Activated naive CD4-positive, alpha-beta T cell treated with anti-CD3 and anti-CD28 coated beads, Interleukin-2, amount 50 U/mL, for 16 hours (primary cell): ENCODE measurements around the gene ASTE1.
"Not testable (repeated sequence)": the region's sequence is repeated elsewhere in the genome, so short reads cannot be mapped to it uniquely, and the experiment has no call there.

Experiments
- DNase-seq: peaks from one replicate; pipeline ENCODE4 v3.0.0-alpha.2; 2020

ASTE1 gene

DNA sequence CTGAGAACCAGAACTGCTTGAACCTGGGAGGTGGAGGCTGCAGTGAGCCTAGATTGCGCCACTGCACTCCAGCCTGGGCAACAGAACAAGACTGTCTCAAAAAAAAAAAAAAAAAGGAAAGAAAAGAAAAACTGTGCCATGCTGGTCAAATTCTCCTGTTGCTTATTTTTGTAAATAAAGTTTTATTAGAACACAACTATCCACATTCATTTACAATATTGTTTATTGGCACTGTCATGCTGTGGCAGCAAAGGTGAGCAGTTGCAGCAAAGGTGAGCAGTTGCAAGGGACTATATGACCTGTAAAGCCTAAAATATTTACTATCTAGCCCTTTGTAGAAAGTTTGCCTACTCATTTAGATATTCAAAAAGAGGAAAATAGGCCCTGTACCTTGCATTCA is 18.3 kb downstream of the ASTE1 start:
- no peak for DNase-seq

GRCh38 chr3:131007782-131008181 is 18.8 kb downstream of the ASTE1 start:
- DNase-seq = no peak

GRCh38 chr3:131007256-131007655 is 19.4 kb downstream of the ASTE1 start:
- DNase-seq = no peak

DNA sequence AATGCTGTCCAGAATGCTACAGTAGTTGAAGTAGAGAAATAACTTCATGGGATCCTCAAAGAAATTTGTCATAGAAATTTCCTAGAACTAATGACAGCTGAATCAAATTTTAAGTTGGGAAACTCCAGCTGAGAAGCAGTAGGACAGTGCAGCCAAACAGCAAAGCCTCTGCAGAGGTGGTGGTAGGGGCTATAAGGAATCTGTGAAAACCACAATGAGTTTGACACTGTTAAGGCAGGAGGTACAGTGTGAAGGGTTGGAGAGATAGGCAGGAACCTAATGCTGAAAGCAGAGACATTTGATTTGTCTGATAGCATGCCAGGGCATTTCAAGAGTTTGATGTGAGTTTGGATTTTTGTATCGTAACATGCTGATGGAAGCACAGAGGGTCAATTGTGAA is 22.0 kb downstream of the ASTE1 start:
- no peak for DNase-seq

DNA sequence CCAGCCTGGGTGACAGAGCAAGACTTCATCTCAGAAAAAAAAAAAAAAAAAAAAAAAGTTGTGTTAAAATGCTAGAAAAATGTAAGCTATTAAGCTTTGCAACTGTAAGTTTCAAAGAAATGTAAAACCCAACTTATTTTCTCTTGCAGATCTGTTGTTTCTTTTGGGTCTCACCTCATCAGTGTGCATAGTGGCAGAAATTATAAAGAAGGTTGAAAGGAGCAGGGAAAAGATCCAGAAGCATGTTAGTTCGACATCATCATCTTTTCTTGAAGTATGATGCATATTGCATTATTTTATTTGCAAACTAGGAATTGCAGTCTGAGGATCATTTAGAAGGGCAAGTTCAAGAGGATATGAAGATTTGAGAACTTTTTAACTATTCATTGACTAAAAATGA is 25.6 kb downstream of the ASTE1 start:
- DNase-seq = no peak

DNA sequence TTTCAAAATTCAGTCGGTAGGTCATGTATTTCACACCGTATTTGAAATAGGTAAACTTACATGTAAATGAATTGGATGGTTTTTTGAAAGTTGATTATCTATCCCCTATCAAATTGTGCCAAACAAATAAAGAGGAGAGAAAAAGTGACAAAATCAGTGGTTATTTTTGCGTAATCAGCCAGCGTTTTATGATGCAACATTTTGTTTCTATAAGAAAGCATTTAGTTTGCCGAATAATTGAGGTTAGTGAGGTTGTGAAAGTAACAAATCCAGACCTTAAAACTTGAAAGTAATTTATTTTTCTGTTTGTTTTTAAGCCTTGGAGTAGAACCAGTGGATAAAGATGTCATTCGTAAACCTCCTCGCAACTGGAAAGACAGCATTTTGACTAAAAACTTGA is 29.3 kb downstream of the ASTE1 start:
- no peak for DNase-seq

- no peak for DNase-seq
These were observed 34.3 kb downstream of the ASTE1 start for GRCh38 chr3:130992344-130992743.

DNA sequence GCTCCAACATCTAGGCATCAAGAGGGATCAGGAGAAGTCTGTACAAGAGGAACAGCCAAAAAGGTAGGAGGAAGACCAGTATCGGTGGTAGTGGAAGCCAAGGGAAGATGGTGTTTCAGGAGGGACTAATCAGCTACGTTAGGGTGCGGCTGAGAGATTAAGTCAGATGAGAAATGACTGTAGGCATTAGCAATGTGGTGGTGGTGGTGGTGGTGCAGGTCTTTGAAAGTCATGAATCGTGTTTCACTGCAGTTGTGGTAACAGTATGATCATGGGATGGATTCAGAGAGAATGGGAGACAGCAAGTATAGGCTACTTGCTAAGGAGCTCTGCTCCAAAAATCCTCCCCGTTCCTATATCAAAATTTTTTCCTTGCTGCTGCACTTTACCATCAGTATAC is 35.5 kb downstream of the ASTE1 start:
- DNase-seq = no peak

- no peak for DNase-seq
These were observed 36.3 kb downstream of the ASTE1 start for GRCh38 chr3:130990282-130990681.

DNA sequence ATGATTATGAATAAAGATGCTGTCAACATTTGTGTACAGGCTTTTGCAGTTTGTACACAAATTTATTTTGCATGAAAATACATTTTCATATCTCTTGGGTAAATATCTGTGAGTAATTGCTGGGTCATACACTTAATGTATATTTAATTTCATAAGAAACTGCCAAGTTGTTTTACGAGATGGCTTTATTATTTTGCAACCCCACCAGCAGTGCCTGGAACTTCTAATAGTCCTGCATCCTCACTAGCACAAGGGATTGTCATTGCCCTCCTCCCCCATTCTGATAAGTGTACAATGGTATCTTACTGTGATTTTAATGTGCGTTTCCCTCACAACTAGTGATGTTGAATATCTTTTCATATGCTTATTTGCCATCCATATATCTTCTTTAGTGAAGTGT is 45.2 kb downstream of the ASTE1 start:
- DNase-seq = no peak

DNA sequence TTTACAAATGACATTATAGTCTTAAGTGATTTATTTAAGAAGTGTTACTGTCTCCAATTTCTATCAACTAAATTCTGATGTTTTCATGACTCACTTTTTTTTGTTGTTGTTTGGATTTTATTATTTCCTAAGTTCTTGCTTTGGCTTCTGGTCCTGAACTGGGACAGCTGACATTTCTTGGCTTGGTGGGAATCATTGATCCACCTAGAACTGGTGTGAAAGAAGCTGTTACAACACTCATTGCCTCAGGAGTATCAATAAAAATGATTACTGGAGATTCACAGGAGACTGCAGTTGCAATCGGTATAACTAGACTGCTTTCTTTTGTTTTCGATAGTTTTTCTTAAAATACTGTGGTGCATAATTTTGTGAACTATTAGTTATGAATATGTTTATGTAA is 47.5 kb downstream of the ASTE1 start:
- no peak for DNase-seq

DNA sequence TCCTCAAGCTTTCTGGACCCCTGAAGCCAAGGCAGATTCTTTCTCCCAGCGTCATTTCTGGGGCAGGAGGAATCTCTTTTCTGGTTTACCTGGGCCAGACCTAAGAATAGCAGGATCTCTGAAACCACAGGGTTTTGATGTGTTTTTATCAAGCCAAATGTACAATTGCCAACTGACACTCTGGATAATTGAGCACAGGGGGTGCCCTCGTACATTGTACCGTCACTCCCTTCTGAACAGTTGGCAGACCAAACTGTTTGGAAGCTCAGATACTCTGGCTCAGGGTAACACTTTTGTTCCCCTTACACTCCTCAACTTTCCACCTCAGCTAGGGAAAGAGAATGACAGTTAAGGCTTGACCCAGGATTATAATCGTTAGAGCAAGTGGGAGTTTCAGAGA is 49.9 kb downstream of the ASTE1 start:
- no peak for DNase-seq

DNA sequence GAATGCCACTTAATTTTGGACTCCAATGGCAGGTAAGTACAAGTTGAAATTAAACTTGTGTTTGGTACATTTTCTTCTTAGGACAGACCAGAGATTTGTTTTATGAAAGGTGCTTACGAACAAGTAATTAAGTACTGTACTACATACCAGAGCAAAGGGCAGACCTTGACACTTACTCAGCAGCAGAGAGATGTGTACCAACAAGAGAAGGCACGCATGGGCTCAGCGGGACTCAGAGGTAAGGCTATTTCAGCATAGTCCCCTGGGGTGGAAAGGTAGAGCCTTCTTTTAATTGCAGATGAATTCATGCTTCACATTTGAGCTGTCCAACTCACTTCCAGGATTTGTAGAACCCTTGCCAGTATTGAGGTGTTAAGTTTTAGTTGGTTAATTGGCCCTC is 51.4 kb downstream of the ASTE1 start:
- no peak for DNase-seq

DNA sequence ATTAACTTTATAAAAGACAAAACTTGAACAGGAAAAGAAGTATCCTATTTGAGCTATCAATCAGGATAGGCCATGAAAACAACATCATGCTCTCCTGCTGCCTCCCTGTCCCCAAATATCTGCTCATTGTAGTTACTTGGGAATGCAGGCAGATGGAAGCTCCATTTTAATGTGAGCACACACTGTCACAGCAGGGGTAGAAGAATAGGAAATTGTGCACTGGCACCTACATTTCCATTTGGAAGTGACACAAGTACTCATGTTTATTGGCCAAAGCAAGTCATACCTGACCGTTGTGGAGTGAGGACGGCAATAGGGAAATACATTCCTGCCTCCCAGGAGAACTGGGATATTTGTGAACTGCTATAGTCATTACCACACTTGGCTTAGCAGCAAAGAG is 52.4 kb downstream of the ASTE1 start:
- no peak for DNase-seq

GRCh38 chr3:130973406-130973805 is 53.2 kb downstream of the ASTE1 start:
- DNase-seq = no peak

DNA sequence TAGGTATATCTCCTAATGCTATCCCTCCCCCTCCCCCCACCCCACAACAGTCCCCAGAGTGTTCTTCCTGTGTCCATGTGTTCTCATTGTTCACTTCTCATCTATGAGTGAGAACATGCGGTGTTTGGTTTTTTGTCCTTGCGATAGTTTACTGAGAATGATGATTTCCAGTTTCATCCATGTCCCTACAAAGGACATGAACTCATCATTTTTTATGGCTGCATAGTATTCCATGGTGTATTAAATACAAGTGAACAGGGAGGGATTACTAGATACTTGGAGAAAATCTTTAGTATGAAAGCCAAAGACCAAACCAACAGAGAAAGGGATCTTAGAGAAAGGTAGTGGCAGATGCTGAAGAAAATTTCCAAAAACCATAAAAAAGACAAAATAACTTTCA is 54.0 kb downstream of the ASTE1 start:
- DNase-seq = not testable (repeated sequence)

DNA sequence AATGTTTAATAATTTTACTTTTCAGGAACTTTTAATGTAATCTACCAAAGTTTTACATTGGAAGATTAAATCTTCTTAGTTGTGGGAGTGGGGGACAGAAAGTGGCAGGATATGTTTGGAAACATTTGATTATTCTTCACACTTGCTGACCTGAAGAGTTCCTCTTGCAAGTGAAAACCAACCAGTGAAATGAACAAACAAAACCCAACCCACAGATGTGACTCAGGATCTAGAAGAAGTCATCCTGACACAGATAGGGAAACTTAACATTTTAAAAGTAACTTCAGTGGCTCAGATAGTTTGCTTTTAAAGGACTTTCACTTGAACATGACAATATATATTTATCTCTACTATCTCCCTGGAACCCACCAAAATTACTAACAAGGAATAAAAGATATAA is 55.4 kb downstream of the ASTE1 start:
- DNase-seq = no peak

- DNase-seq = no peak
These were observed 57.0 kb downstream of the ASTE1 start for GRCh38 chr3:130969621-130970020.

DNA sequence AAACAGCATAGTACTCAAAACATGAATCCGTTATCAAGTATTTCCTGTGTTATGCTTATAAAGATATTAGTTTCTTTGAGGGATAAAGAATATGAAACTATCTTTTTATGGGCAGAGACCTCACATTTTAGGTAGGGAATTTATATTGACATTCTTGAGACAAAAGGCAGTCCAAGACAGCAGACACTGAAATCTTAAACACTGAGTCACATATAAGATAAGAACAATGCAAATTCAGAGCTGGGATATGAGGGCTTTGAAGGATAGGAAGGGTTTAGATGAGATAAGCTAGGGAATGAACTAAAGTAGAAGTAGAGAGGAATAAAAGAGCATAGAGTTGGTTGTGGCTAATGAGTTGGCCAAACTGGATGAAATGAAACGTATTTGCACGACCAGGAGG is 58.4 kb downstream of the ASTE1 start:
- DNase-seq = no peak

- DNase-seq = no peak
These were observed 59.3 kb downstream of the ASTE1 start for GRCh38 chr3:130967281-130967680.

- DNase-seq = no peak
These were observed 62.7 kb downstream of the ASTE1 start for GRCh38 chr3:130963878-130964277.
